ENCODE data around the gene PNPLA7. TPM values are rescaled to one million over a fixed set of nuclear protein-coding genes. Genes with fewer than 3 reads are reported as not detected.

Gene PNPLA7
- total RNA-seq, 1 experiment from 2014 or later = 1.8 TPM

DNA sequence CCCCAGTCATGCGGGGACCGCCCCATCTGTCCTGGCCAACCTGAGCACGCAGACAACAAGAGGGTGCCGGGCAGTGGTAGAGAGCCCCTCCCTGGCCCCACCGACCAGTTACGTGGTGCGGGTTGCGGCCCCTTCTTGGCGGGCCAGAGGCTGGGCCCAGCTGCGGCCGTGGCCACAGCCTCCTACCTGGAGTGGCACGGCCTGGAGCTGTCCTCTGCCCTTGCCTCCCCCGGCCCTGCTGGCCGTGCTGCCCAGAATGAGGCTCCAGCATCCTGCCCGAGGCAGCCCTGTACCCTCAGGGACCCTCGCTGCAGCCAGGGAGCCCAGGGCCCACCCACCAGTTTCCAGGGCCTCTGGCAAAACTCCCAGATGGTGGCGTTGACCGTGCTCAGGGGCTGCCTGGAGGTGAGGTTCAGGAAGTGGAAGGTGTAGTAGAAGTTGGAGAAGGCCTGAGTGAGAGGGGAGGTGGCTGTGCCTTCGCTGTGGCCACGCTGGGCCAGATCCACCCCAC is 114.8 kb downstream of the PNPLA7 start:
- ATAC-seq = peak; percentile 20; the same call in 1 of the 2 replicates
- Histone ChIP-seq H3K79me2 (ENCODE audit: insufficient read depth, low read length) (no peaks in the 10 kb centered on the region), H3K9me3 (ENCODE audit: control insufficient read depth in 1 of 2, insufficient read depth in 1 of 2, low read depth in 1 of 2, low read length in 2 of 2) (no peaks in the 10 kb centered on the region), H3K9ac (ENCODE audit: low read length) (peak overlapping the region; percentile 46), H3K27ac (ENCODE audit: low read depth, low read length) (peak overlapping the region; percentile 79), H3K4me2 (ENCODE audit: low read length) (peak overlapping the region; percentile 70), H4K20me1 (ENCODE audit: insufficient read depth) (no peaks in the 10 kb centered on the region), H3K4me3 (replicated peaks in 1 of 2; ENCODE audit: low read depth in 1 of 2, low read length in 2 of 2) (no peak overlapping the region), H2AFZ (ENCODE audit: low read depth, low read length, poor library complexity, severe bottlenecking) (no peak overlapping the region), H3K9me2 (ENCODE audit: insufficient read depth) (no peaks in the 10 kb centered on the region), H3K27me3 (ENCODE audit: insufficient read depth, low read length) (no peaks in the 10 kb centered on the region), H3K4me1 (ENCODE audit: control insufficient read depth in 1 of 2, insufficient read depth in 2 of 2, low read length in 2 of 2) (peaks cover 32 to 39% of the 10 kb centered on the region in 2 experiments), H3K36me3 (ENCODE audit: control insufficient read depth in 1 of 2, insufficient read depth in 2 of 2, low read length in 2 of 2) (no peaks in the 10 kb centered on the region)
- intact Hi-C loops (cut with micrococcal nuclease) = no loop called here
- ChIA-PET POLR2A (no interaction called here), RAD21 (ENCODE audit: low non-redundant PET in 1 of 2, low total read pairs in 2 of 2, uncharacterized antibody in 2 of 2, unreplicated experiment in 2 of 2) (no interaction called here), CTCF (no interaction called here)
- no peak for DNase-seq (ENCODE audit: low read depth, low spot score)
- no TSS peak for BruUV-seq (replicated peaks)
- TF ChIP-seq SRF (IDR thresholded peaks at IDR 0.05; ENCODE audit: low read depth) = no peak
- no peak for TF ChIP-seq EGR1 (IDR thresholded peaks at IDR 0.05; ENCODE audit: low read depth)
- TF ChIP-seq YY1 (IDR thresholded peaks at IDR 0.05; ENCODE audit: extremely low read depth, insufficient replicate concordance, low read depth, low read length) = no peak

DNA sequence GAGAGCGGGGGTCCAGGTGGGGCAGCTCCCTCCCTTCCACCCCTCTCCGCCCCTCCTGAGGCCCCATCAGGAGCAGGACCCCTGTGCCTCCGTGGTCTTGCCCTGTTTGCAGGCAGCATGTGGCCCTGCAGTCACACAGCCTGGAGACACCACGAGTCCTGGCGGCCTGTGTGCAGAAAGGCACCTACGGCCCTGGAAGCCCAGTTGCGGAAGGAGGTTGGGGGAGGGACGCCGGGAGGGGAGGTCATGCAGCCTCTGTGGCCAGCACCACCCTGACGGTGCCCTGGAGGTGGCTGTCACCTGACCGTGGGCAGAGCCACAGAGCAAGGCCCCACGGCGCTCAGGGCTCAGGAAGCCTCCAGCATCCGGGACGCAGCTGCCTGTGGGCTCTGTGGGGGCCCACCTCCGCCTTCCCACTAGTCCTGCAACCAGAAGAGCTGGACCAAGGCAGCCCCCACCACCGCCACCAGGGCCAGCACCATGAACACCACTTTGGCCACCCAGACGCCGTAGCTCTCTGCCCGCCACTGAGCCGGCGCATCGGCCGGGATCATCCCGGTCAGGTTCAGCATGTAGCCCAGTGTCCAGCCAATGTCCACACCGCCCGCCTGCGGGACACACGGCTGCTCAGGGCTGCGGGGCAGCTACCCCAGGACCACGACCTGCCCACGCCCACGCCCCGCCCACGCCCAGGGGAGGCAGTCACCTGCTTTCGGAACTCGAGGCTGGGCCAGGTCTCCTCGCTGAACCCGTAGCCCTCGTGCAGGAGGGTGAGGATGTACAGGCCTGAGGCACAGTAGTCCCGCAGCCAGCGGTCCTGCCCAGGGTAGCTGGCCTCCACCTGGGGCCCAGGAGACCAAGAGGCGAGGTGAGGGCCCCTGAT is 115.5 kb downstream of the PNPLA7 start:
- H2AFZ ChIP-seq (ENCODE audit: low read depth, low read length, poor library complexity, severe bottlenecking) = no peak overlapping the region
- no peaks in the 10 kb centered on the region for H4K20me1 ChIP-seq (ENCODE audit: insufficient read depth)

More for the DNA sequence above, 115.5 kb downstream of the PNPLA7 start:
- ChIA-PET POLR2A (no interaction called here), RAD21 (ENCODE audit: low non-redundant PET in 1 of 2, low total read pairs in 2 of 2, uncharacterized antibody in 2 of 2, unreplicated experiment in 2 of 2) (no interaction called here), CTCF (no interaction called here)
- Histone ChIP-seq H3K27me3 (ENCODE audit: insufficient read depth, low read length) (no peaks in the 10 kb centered on the region), H3K9ac (ENCODE audit: low read length) (no peak overlapping the region), H3K4me2 (ENCODE audit: low read length) (no peak overlapping the region), H3K9me2 (ENCODE audit: insufficient read depth) (no peaks in the 10 kb centered on the region), H3K4me3 (replicated peaks in 1 of 2; ENCODE audit: low read depth in 1 of 2, low read length in 2 of 2) (no peak overlapping the region), H3K9me3 (ENCODE audit: control insufficient read depth in 1 of 2, insufficient read depth in 1 of 2, low read depth in 1 of 2, low read length in 2 of 2) (no peaks in the 10 kb centered on the region), H3K4me1 (ENCODE audit: control insufficient read depth in 1 of 2, insufficient read depth in 2 of 2, low read length in 2 of 2) (peaks cover 38 to 46% of the 10 kb centered on the region in 2 experiments), H3K79me2 (ENCODE audit: insufficient read depth, low read length) (no peaks in the 10 kb centered on the region), H3K36me3 (ENCODE audit: control insufficient read depth in 1 of 2, insufficient read depth in 2 of 2, low read length in 2 of 2) (no peaks in the 10 kb centered on the region), H3K27ac (ENCODE audit: low read depth, low read length) (peak overlapping the region; percentile 79; the same call in 1 of the 2 replicates)
- TF ChIP-seq, protein P1, sequence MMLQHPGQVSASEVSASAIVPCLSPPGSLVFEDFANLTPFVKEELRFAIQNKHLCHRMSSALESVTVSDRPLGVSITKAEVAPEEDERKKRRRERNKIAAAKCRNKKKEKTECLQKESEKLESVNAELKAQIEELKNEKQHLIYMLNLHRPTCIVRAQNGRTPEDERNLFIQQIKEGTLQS (IDR thresholded peaks at IDR 0.05) = no peak
- TF ChIP-seq CEBPB (IDR thresholded peaks at IDR 0.05; ENCODE audit: low read depth) = no peak
- TF ChIP-seq ZFX (IDR thresholded peaks at IDR 0.05) = no peak
- no peak for TF ChIP-seq EZH2phosphoT487 (IDR thresholded peaks at IDR 0.05; ENCODE audit: borderline replicate concordance)
- TF ChIP-seq SP1 (IDR thresholded peaks at IDR 0.05; ENCODE audit: low read depth) = no peak
- TF ChIP-seq JUND (IDR thresholded peaks at IDR 0.05) = no peak
- TF ChIP-seq TCF7L2 (IDR thresholded peaks at IDR 0.05; ENCODE audit: borderline replicate concordance, extremely low read depth, insufficient read depth, insufficient read length) = no peak
- no peak for TF ChIP-seq EGR1 (IDR thresholded peaks at IDR 0.05; ENCODE audit: low read depth)
- no peak for TF ChIP-seq ELF1 (IDR thresholded peaks at IDR 0.05; ENCODE audit: borderline replicate concordance, low read depth)
- no TSS peak for BruUV-seq (replicated peaks)
- no peak for ATAC-seq
- DNase-seq (ENCODE audit: low read depth, low spot score) = no peak
- intact Hi-C loops (cut with micrococcal nuclease) = no loop called here
